ENCODE measurements around the gene ACAD11. TPM values are rescaled to one million over a fixed set of nuclear protein-coding genes. Genes with fewer than 3 reads are reported as not detected.

The ACAD11 gene, protein sequence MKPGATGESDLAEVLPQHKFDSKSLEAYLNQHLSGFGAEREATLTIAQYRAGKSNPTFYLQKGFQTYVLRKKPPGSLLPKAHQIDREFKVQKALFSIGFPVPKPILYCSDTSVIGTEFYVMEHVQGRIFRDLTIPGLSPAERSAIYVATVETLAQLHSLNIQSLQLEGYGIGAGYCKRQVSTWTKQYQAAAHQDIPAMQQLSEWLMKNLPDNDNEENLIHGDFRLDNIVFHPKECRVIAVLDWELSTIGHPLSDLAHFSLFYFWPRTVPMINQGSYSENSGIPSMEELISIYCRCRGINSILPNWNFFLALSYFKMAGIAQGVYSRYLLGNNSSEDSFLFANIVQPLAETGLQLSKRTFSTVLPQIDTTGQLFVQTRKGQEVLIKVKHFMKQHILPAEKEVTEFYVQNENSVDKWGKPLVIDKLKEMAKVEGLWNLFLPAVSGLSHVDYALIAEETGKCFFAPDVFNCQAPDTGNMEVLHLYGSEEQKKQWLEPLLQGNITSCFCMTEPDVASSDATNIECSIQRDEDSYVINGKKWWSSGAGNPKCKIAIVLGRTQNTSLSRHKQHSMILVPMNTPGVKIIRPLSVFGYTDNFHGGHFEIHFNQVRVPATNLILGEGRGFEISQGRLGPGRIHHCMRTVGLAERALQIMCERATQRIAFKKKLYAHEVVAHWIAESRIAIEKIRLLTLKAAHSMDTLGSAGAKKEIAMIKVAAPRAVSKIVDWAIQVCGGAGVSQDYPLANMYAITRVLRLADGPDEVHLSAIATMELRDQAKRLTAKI
- 10 to 100 TPM; 12.3 to 19.6 TPM for total RNA-seq

DNA sequence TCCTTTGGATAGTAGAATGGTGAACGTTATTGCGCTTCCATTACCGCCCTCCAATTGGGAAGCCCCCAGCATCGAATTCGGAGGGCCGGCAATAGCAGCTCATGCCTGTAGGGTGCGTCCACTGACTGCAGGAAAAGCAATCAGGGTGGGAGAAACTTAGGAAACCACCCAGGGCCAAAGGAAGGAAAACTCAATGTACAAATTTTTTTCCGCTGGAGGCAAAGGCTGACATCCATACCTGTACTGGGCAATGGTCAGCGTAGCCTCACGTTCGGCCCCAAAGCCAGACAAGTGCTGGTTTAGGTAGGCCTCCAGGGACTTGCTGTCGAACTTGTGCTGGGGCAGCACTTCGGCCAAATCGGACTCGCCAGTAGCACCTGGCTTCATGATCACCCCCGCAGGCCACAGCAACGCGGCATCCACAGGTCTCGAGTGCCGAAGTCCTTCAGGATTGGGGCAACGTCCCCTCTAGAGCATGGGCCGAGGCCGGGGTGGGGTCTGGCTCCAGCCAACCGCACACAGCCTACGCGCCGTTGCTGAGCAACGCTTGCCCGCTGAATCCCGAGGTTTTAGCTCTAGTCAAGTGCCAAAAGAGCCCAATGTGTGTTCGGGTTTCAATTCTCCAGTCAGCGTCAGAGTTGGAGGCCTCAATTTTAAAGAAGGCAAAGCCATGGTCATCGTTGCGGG, at the start of gene ACAD11:
Gene ACAD11 (minus strand): TSS at position 445 of the 687 bp plus-strand sequence. CDS start 58 bp downstream, at position 387.
- Mint-ChIP-seq H3K4me3 (peak within 1 kb of the TSS; percentile 90), H3K4me1 (peaks cover 46% of the 10 kb centered on the region), H3K27ac (peak within 1 kb of the TSS; percentile 94), H3K27me3 (no peaks in the 10 kb centered on the region), H3K36me3 (peaks cover 14% of the 10 kb centered on the region), H3K9me3 (ENCODE audit: low read depth) (no peaks in the 10 kb centered on the region)
- peak; percentile 59 for ATAC-seq
- DNase-seq = peak; percentile 56
- CTCF ChIA-PET = interaction anchor here (1.0 to 4.1 kb wide), 4 partner anchors 11 to 1159 kb away, joined by 3 to 21 read pairs (median 8); no protein-coding TSS in a partner anchor

GRCh38 chr3:132703733-132704132, 44.1 kb upstream of the ACAD11 start:
- CTCF ChIA-PET = no interaction called here
- H3K9me3 Mint-ChIP-seq (ENCODE audit: low read depth) = no peaks in the 10 kb centered on the region
- H3K4me3 Mint-ChIP-seq = no peak overlapping the region
- DNase-seq (no peak), ATAC-seq (no peak)
- no peaks in the 10 kb centered on the region for H3K4me1 Mint-ChIP-seq
- H3K27me3 Mint-ChIP-seq = no peaks in the 10 kb centered on the region
- peaks cover 28% of the 10 kb centered on the region for H3K36me3 Mint-ChIP-seq
- no peak overlapping the region for H3K27ac Mint-ChIP-seq

- no peaks in the 10 kb centered on the region for H3K27me3 Mint-ChIP-seq
- ATAC-seq (no peak), DNase-seq (no peak)
- H3K4me1 Mint-ChIP-seq = no peaks in the 10 kb centered on the region
- no peak overlapping the region for H3K27ac Mint-ChIP-seq
- peaks cover 26% of the 10 kb centered on the region for H3K36me3 Mint-ChIP-seq
- H3K4me3 Mint-ChIP-seq = no peak overlapping the region
- no peaks in the 10 kb centered on the region for H3K9me3 Mint-ChIP-seq (ENCODE audit: low read depth)
- CTCF ChIA-PET = no interaction called here
Observed at GRCh38 chr3:132695422-132695821, 35.8 kb upstream of the ACAD11 start.

- no peak overlapping the region for H3K4me3 Mint-ChIP-seq
- no peaks in the 10 kb centered on the region for H3K27me3 Mint-ChIP-seq
- no peaks in the 10 kb centered on the region for H3K4me1 Mint-ChIP-seq
- no peaks in the 10 kb centered on the region for H3K9me3 Mint-ChIP-seq (ENCODE audit: low read depth)
- ATAC-seq (no peak), DNase-seq (no peak)
- H3K36me3 Mint-ChIP-seq = peaks cover 24% of the 10 kb centered on the region
- CTCF ChIA-PET = no interaction called here
- no peak overlapping the region for H3K27ac Mint-ChIP-seq
Observed at GRCh38 chr3:132694991-132695390, 35.4 kb upstream of the ACAD11 start.

- Mint-ChIP-seq H3K4me1 (no peaks in the 10 kb centered on the region), H3K36me3 (peaks cover 27% of the 10 kb centered on the region), H3K27ac (no peak overlapping the region), H3K4me3 (no peak overlapping the region), H3K27me3 (no peaks in the 10 kb centered on the region), H3K9me3 (ENCODE audit: low read depth) (no peaks in the 10 kb centered on the region)
- DNase-seq = no peak
- CTCF ChIA-PET = interaction anchor here (1.0 to 1.5 kb wide), 2 partner anchors 10 to 153 kb away, joined by 3 to 4 read pairs; no protein-coding TSS in a partner anchor
- no peak for ATAC-seq
Observed at GRCh38 chr3:132690040-132690439, 30.4 kb upstream of the ACAD11 start.

- H3K4me3 Mint-ChIP-seq = no peak overlapping the region
- no peaks in the 10 kb centered on the region for H3K4me1 Mint-ChIP-seq
- CTCF ChIA-PET = interaction anchor here (1.0 kb wide), 1 partner anchor 21 kb away, joined by 3 read pairs; no protein-coding TSS in a partner anchor
- H3K27me3 Mint-ChIP-seq = no peaks in the 10 kb centered on the region
- DNase-seq (no peak), ATAC-seq (no peak)
- no peak overlapping the region for H3K27ac Mint-ChIP-seq
- peaks cover 24% of the 10 kb centered on the region for H3K36me3 Mint-ChIP-seq
- no peaks in the 10 kb centered on the region for H3K9me3 Mint-ChIP-seq (ENCODE audit: low read depth)
Observed at GRCh38 chr3:132682201-132682600, 22.6 kb upstream of the ACAD11 start.

GRCh38 chr3:132681421-132681820, 21.8 kb upstream of the ACAD11 start:
- no peaks in the 10 kb centered on the region for H3K27me3 Mint-ChIP-seq
- no peaks in the 10 kb centered on the region for H3K4me1 Mint-ChIP-seq
- DNase-seq (no peak), ATAC-seq (no peak)
- H3K36me3 Mint-ChIP-seq = peaks cover 28% of the 10 kb centered on the region
- CTCF ChIA-PET = interaction anchor here (0.7 to 1.0 kb wide), 2 partner anchors 21 to 73 kb away, joined by 3 read pairs; no protein-coding TSS in a partner anchor
- H3K4me3 Mint-ChIP-seq = no peak overlapping the region
- H3K27ac Mint-ChIP-seq = no peak overlapping the region
- H3K9me3 Mint-ChIP-seq (ENCODE audit: low read depth) = no peaks in the 10 kb centered on the region

GRCh38 chr3:132679911-132680310, 20.3 kb upstream of the ACAD11 start:
- H3K36me3 Mint-ChIP-seq = peaks cover 31% of the 10 kb centered on the region
- no peak overlapping the region for H3K4me3 Mint-ChIP-seq
- H3K27me3 Mint-ChIP-seq = no peaks in the 10 kb centered on the region
- no peaks in the 10 kb centered on the region for H3K4me1 Mint-ChIP-seq
- CTCF ChIA-PET = interaction anchor here (1.3 kb wide), 1 partner anchor 27 kb away, joined by 3 read pairs; no protein-coding TSS in a partner anchor
- no peak overlapping the region for H3K27ac Mint-ChIP-seq
- no peaks in the 10 kb centered on the region for H3K9me3 Mint-ChIP-seq (ENCODE audit: low read depth)
- ATAC-seq = no peak
- DNase-seq = no peak

DNA sequence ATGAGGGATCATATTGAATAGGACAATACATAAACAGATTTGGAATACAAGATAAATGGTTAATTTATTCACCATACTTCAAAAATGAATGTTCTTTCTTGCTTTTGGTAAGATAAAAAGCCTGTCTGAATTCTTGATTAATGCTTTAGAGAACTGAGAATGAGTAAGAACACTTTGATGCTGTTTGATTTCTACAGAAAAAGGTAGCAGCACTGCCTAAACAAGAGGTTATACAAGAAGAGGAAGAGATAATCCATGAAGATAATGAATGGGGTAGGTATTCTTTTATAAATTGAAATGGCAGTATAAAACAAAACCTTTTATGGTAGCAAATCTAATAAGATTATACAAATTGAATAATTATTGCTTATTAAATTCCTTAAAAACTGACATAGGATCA, 15.8 kb upstream of the ACAD11 start:
- Mint-ChIP-seq H3K27ac (no peak overlapping the region), H3K4me1 (no peaks in the 10 kb centered on the region), H3K9me3 (ENCODE audit: low read depth) (no peaks in the 10 kb centered on the region), H3K36me3 (peaks cover 39% of the 10 kb centered on the region), H3K27me3 (no peaks in the 10 kb centered on the region), H3K4me3 (no peak overlapping the region)
- CTCF ChIA-PET = no interaction called here
- DNase-seq = no peak
- no peak for ATAC-seq

DNA sequence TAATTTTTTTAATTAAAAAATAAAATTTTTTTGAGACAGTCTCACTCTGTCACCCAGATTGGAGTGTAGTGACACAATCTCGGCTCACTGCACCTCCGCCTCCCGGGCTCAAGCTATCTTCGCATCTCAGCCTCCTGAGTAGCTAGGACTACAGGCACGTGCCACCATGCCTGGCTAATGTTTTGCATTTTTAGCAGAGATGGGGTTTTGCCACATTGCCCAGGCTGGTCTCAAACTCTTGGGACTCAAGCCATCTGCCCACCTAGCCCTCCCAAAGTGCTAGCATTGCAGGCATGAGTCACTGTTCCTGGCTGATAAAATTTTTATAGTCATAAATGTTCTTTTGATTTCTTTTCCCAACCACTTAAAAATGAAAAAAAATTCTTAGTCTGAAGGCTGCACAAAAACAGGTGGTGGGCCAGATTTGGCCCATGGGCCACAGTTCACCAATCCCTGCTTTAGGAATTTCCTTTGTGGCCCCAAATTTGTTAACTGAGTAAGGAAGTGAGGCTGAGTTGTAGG, 9.7 kb upstream of the ACAD11 start:
- H3K4me3 Mint-ChIP-seq = no peak overlapping the region
- no peak for DNase-seq
- no peak overlapping the region for H3K27ac Mint-ChIP-seq
- CTCF ChIA-PET = interaction anchor here (2.9 kb wide), 1 partner anchor 9 kb away, joined by 12 read pairs; the partner anchor contains the start of genes ACAD11 and UBA5
- no peak for ATAC-seq
- peaks cover 24% of the 10 kb centered on the region for H3K36me3 Mint-ChIP-seq
- peaks cover 16% of the 10 kb centered on the region for H3K4me1 Mint-ChIP-seq
- H3K9me3 Mint-ChIP-seq (ENCODE audit: low read depth) = no peaks in the 10 kb centered on the region
- no peaks in the 10 kb centered on the region for H3K27me3 Mint-ChIP-seq

DNA sequence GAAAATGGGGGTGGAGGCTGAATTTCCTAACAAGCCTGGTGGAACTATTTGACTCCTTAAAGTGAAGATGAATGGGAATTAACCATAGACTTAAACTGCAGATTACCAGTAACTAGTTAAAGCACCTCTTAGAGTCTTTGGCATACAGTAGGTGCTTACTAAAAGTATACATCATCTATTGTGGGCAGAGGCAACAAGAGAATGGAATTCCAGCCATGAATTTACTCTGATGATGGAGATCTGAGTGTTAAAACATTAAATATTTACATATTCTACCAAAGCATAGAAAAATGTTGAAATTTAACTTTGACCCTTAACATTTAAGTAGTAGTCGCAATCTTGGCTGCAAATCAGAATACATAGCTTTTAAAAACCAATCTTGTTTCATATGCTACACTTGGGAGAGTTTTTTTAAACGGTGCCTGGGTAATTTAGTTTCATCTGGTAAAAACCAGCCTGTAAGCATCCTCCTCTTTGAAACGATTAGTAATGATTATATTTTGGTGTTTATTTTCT, 5.7 kb upstream of the ACAD11 start:
- no peaks in the 10 kb centered on the region for H3K27me3 Mint-ChIP-seq
- ATAC-seq = no peak

DNA sequence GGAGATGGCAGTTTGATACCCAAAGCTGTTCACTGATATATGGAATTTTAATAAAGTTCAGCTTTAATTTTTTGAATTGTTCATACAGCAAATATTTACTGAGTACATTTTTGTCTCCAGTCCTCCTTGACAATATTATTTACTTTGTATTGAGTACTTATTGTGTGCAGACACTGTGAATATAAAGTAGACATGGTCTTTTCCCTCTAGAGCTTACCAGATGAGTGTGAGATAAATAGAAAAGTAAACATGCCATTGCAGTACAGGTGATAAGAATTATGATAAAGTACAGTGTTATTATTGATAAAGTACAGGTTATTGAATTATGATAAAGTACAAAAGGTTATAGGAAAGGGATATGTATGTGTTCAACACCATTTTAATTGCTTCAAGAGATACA, 2.6 kb upstream of the ACAD11 start:
- ATAC-seq = no peak
- Mint-ChIP-seq H3K36me3 (peaks cover 17% of the 10 kb centered on the region), H3K27me3 (no peaks in the 10 kb centered on the region), H3K9me3 (ENCODE audit: low read depth) (no peaks in the 10 kb centered on the region), H3K27ac (no peak overlapping the region), H3K4me3 (no peak overlapping the region), H3K4me1 (peaks cover 46% of the 10 kb centered on the region)
- CTCF ChIA-PET = interaction anchor here (1.8 kb wide), 1 partner anchor 126 kb away, joined by 4 read pairs; no protein-coding TSS in a partner anchor
- no peak for DNase-seq

More for the DNA sequence above, 5.7 kb upstream of the ACAD11 start:
- Mint-ChIP-seq H3K4me1 (peaks cover 40% of the 10 kb centered on the region), H3K27ac (no peak overlapping the region), H3K4me3 (no peak overlapping the region), H3K36me3 (peaks cover 23% of the 10 kb centered on the region), H3K9me3 (ENCODE audit: low read depth) (no peaks in the 10 kb centered on the region)
- DNase-seq = no peak
- CTCF ChIA-PET = no interaction called here
